Upper lobe of left lung (tissue), 6 donors: ENCODE data around the gene CHST8. TPM values are rescaled to one million over a fixed set of nuclear protein-coding genes. Genes with fewer than 3 reads are reported as not detected.

Source experiments
- ATAC-seq, 2 donors: fragments of 200-7000 bp; cut with Tn5 transposase; one replicate each; pipeline ENCODE4 v1.9.1; 2022; ENCODE audit warnings: mild to moderate bottlenecking in 2 of 2, moderate library complexity in 2 of 2; ENCODE audit not compliant: low FRiP score in 2 of 2
- DNase-seq, 2 donors: peaks; one replicate each; pipeline ENCODE4 v3.0.0-alpha.2; 2019 to 2020
- H3K27ac ChIP-seq, 4 donors: fragments of 200-600 bp; sonication (generic); one replicate each; pipeline ENCODE4 v1.5.1; 2016 to 2019
- H3K27me3 ChIP-seq, 4 donors: fragments of 200-600 bp; sonication (generic); one replicate each; pipeline ENCODE4 v1.5.1; 2017 to 2019
- H3K36me3 ChIP-seq, 4 donors: fragments of 200-600 bp; sonication (generic); one replicate each; pipeline ENCODE4 v1.5.1; 2016 to 2019
- H3K4me1 ChIP-seq, 4 donors: fragments of 200-600 bp; sonication (generic); one replicate each; pipeline ENCODE4 v1.5.1; 2018 to 2019
- H3K4me3 ChIP-seq, 4 donors: fragments of 200-600 bp; sonication (generic); one replicate each; pipeline ENCODE4 v1.5.1; 2017 to 2019; ENCODE audit warnings: mild to moderate bottlenecking in 2 of 4, moderate library complexity in 1 of 4
- H3K9me3 ChIP-seq, 4 donors: fragments of 200-600 bp; sonication (generic); one replicate each; pipeline ENCODE4 v1.5.1; 2018 to 2019
- EP300 ChIP-seq, 4 donors: sonication (generic); formaldehyde crosslinking; IDR thresholded peaks; one replicate each; pipeline ENCODE4 v1.5.1; 2017; ENCODE audit warnings: antibody characterized with exemption in 4 of 4, control low read depth in 2 of 4
- POLR2A ChIP-seq, 4 donors: fragments of 450-650 bp; IDR thresholded peaks; one replicate each; pipeline ENCODE4 v1.5.1; 2016 to 2017; ENCODE audit warnings: antibody characterized with exemption in 4 of 4, mild to moderate bottlenecking in 2 of 4
- POLR2AphosphoS5 ChIP-seq, 2 donors: sonication (generic); formaldehyde crosslinking; IDR thresholded peaks; one replicate each; pipeline ENCODE4 v1.5.1; 2017; ENCODE audit warnings: antibody characterized with exemption in 2 of 2
- WGBS, 2 donors: methylation state at CpG; one replicate each; pipeline ENCODE4 v1.1.5; 2017 to 2018; 5-methylcytosine and 5-hydroxymethylcytosine counted together
- total RNA-seq, 6 donors: library from RNA; depleted of rRNA in 4 of 6; stranded (reverse); fragments of >200 nt in 4 of 6; gene quantifications; one replicate each; pipeline versions ENCODE4 v1.1.0 to v1.2.1, GENCODE V29; 2016 to 2021
- TF ChIP-seq, protein P1 (sequence below), 6 experiments: fragments of 450-650 bp in 4 of 6; fragments of 200-600 bp in 2 of 6; sonication (generic) in 2 of 6; IDR thresholded peaks; one replicate each; pipeline ENCODE4 v1.5.1; 2016 to 2019; ENCODE audit warnings: antibody characterized with exemption in 6 of 6
- donor health status: DM: no; HTN: no; CAD: no; lungs with moderate emphysema.
- donor health status: DM: no; HTN: yes; CAD: no; lungs with severe emphysema.

The CHST8 gene
- total RNA-seq, 6 donors from 2014 or later = 0.46 to 3.1 (median 0.72) TPM; not detected in 2

DNA sequence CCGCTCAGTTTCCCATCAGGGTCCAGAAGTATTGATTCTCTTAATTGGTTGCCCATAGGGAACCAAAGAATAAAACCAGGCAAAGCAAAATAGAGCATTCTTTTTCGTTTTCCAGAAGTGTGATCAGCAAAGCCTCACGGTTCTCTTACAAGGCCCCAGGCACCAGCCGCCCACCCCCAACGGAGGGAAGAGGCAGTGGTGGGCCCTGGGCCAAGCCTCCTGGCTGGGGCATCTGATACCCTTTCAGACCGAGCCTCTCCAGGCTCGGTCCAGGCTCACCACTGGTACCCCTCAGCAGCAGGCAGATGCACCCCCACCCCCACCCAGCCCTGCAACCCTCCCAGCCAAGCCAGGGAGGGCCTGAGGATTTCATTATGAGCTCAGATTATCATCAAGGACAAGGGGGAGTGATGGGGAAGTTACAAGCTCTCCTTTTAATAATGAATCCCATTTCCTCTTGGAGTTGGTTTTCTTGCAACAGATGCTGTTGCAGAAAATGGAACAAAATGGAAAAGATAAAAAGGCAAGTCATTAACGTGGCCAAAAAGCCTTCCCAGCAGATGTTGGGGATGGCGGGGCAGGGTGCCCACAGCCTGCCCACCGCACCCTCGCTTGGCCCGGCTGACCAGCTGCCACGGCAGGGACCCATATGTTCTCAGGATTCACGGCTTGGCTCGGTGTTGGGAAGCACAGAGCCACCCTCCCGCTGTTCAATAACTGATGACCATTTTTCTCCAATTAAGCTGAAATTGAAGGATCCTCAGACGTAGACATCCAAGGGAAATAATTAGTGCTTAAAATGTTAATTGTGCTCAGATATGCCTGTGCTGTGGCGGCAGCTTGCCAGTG is 129.1 kb downstream of the CHST8 start:
- no peak overlapping the region for H3K4me3 ChIP-seq
- DNase-seq (peak in 1 of 2 donors; percentile 56), ATAC-seq (no peak)
- H3K27ac ChIP-seq = no peak overlapping the region
- H3K4me1 ChIP-seq = no peaks in the 10 kb centered on the region
- H3K36me3 ChIP-seq = no peaks in the 10 kb centered on the region
- no peaks in the 10 kb centered on the region for H3K9me3 ChIP-seq
- H3K27me3 ChIP-seq = no peaks in the 10 kb centered on the region
- 62 to 75% methylated on average over 15 to 18 of the region's 18 CpGs for WGBS, 2 donors
- no peak for TF ChIP-seq POLR2AphosphoS5 (IDR thresholded peaks at IDR 0.05)
- TF ChIP-seq POLR2A (IDR thresholded peaks at IDR 0.05) = no peak
- TF ChIP-seq, protein P1, sequence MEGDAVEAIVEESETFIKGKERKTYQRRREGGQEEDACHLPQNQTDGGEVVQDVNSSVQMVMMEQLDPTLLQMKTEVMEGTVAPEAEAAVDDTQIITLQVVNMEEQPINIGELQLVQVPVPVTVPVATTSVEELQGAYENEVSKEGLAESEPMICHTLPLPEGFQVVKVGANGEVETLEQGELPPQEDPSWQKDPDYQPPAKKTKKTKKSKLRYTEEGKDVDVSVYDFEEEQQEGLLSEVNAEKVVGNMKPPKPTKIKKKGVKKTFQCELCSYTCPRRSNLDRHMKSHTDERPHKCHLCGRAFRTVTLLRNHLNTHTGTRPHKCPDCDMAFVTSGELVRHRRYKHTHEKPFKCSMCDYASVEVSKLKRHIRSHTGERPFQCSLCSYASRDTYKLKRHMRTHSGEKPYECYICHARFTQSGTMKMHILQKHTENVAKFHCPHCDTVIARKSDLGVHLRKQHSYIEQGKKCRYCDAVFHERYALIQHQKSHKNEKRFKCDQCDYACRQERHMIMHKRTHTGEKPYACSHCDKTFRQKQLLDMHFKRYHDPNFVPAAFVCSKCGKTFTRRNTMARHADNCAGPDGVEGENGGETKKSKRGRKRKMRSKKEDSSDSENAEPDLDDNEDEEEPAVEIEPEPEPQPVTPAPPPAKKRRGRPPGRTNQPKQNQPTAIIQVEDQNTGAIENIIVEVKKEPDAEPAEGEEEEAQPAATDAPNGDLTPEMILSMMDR (IDR thresholded peaks at IDR 0.05) = no peak
- no peak for TF ChIP-seq EP300 (IDR thresholded peaks at IDR 0.05)

DNA sequence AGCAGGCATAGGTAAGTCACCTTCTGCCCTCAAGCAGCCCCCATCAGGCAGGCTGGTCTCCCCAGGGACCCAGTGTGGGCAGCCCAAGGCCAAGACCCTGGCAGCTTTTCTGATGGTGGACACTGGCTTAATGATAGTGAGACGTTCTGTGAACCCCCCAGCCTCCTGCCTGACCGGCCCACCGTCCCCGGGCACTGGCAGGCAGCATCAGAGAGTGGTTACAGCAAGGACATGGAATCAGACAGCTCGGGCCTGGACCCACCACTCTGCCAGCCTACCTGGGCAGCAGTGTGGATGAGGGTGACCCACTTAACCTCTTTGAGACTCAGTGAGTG is 129.7 kb downstream of the CHST8 start:
- WGBS, 2 donors = 70% methylated on average over 5 of the region's 5 CpGs; no CpG with 5 or more reads in 1 of the 2 donors
- Histone ChIP-seq H3K36me3 (no peaks in the 10 kb centered on the region), H3K4me1 (no peaks in the 10 kb centered on the region), H3K27ac (no peak overlapping the region), H3K27me3 (no peaks in the 10 kb centered on the region), H3K9me3 (no peaks in the 10 kb centered on the region), H3K4me3 (no peak overlapping the region)
- no peak for TF ChIP-seq POLR2AphosphoS5 (IDR thresholded peaks at IDR 0.05)
- no peak for TF ChIP-seq POLR2A (IDR thresholded peaks at IDR 0.05)
- TF ChIP-seq, protein P1 (IDR thresholded peaks at IDR 0.05) = no peak
- TF ChIP-seq EP300 (IDR thresholded peaks at IDR 0.05) = no peak
- DNase-seq (peak in 1 of 2 donors; percentile 75), ATAC-seq (no peak)

DNA sequence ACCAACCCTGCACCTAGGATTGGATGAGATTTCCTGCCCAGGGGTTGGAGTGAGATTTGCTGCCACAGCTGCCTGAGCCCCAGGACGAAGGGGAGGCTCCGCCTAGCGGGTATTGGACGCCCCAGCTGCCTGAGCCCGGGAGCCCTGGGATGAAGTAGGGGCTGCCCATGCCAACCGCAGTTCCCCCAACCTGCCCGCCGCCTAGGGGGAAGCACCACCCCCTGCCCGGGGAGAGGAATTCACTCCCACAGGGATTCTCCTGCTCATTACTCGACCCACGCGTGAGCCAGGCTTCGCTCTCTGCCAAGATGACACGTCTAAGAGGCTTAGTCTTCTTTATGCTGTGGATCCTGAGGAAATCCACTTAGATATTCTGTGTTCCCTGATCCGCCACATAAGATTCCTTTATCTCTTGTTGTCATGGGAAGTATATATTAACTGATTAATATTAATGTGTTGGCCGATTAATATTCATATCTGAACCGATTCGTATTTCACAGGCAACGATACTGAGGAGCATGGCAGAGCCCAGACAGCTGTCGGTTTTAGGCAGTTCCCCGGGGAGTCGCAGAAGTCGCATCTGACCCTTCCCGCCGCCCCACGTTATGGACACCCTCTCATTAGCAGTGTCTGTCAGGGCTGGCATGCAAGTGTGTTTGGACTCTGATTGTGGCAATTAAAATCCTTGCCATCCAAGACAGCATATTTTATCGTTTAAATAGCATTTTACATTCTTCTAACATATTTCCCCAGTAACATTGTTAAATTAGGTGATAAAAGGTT is 130.5 kb downstream of the CHST8 start:
- Histone ChIP-seq H3K27ac (no peak overlapping the region), H3K9me3 (no peaks in the 10 kb centered on the region), H3K4me1 (no peaks in the 10 kb centered on the region), H3K4me3 (no peak overlapping the region), H3K36me3 (no peaks in the 10 kb centered on the region), H3K27me3 (no peaks in the 10 kb centered on the region)
- 64 to 66% methylated on average over 24 of the region's 27 CpGs for WGBS, 2 donors
- DNase-seq = peak in 1 of 2 donors; percentile 59
- no peak for ATAC-seq
- TF ChIP-seq POLR2A (IDR thresholded peaks at IDR 0.05) (no peak), POLR2AphosphoS5 (IDR thresholded peaks at IDR 0.05) (no peak)
- TF ChIP-seq, protein P1 (IDR thresholded peaks at IDR 0.05) = no peak

DNA sequence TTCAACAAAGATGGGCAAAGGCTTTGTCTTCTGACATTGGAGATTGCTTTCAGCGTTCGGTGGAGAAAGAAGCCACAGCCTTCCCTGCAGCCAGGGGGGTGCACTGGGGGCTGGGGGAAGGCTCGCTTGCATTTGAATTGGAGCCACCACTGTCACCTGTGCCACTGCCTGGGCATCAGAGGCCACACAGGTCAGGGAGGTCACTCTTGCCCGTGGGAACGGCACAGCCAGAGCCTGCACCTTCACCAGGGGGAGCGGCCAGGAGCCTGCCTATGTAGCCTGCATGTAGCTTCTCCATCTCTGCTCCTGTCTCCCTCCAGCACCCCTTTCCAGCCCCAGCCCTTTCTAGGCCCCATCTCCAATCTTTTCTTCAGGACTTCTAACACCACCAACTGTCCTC is 131.2 kb downstream of the CHST8 start:
- no peaks in the 10 kb centered on the region for H3K9me3 ChIP-seq
- peaks cover 0 to 2% (median 0%) of the 10 kb centered on the region in 4 donors for H3K4me1 ChIP-seq
- DNase-seq (peak in 1 of 2 donors; percentile 42), ATAC-seq (no peak)
- no peaks in the 10 kb centered on the region for H3K36me3 ChIP-seq
- H3K27me3 ChIP-seq = no peaks in the 10 kb centered on the region
- TF ChIP-seq POLR2AphosphoS5 (IDR thresholded peaks at IDR 0.05) = no peak
- no peak for TF ChIP-seq POLR2A (IDR thresholded peaks at IDR 0.05)
- TF ChIP-seq, protein P1 (IDR thresholded peaks at IDR 0.05) = no peak
- no peak for TF ChIP-seq EP300 (IDR thresholded peaks at IDR 0.05)
- 80% methylated on average over 4 to 6 of the region's 6 CpGs for WGBS, 2 donors
- no peak overlapping the region for H3K27ac ChIP-seq
- no peak overlapping the region for H3K4me3 ChIP-seq
